ENCODE results near the gene EFCAB6.

Gene EFCAB6

GRCh38 chr22:43570531-43571165 is 241.5 kb downstream of the EFCAB6 start:
- no peak for DNase-seq

GRCh38 chr22:43569111-43569510 is 243.0 kb downstream of the EFCAB6 start:
- DNase-seq: no peak

- no peak for DNase-seq
These were observed 244.3 kb downstream of the EFCAB6 start for GRCh38 chr22:43567691-43568324.

- no peak for DNase-seq
These were observed 245.4 kb downstream of the EFCAB6 start for GRCh38 chr22:43566561-43567332.

GRCh38 chr22:43566021-43566420 is 246.1 kb downstream of the EFCAB6 start:
- DNase-seq: no peak

GRCh38 chr22:43564859-43565258 is 247.2 kb downstream of the EFCAB6 start:
- no peak for DNase-seq

- DNase-seq: no peak
These were observed 248.5 kb downstream of the EFCAB6 start for GRCh38 chr22:43563571-43563970.

- DNase-seq: no peak
These were observed 249.3 kb downstream of the EFCAB6 start for GRCh38 chr22:43562843-43563242.

- no peak for DNase-seq
These were observed 250.5 kb downstream of the EFCAB6 start for GRCh38 chr22:43561415-43562178.

GRCh38 chr22:43560651-43561050 is 251.5 kb downstream of the EFCAB6 start:
- no peak for DNase-seq

GRCh38 chr22:43555561-43556515 is 256.3 kb downstream of the EFCAB6 start:
- no peak for DNase-seq

- no peak for DNase-seq
These were observed 257.3 kb downstream of the EFCAB6 start for GRCh38 chr22:43554694-43555365.

GRCh38 chr22:43554259-43554636 is 257.9 kb downstream of the EFCAB6 start:
- no peak for DNase-seq

GRCh38 chr22:43553451-43554258 is 258.4 kb downstream of the EFCAB6 start:
- no peak for DNase-seq

GRCh38 chr22:43550672-43551071 is 261.4 kb downstream of the EFCAB6 start:
- no peak for DNase-seq

- DNase-seq: no peak
These were observed 262.0 kb downstream of the EFCAB6 start for GRCh38 chr22:43550024-43550620.

- no peak for DNase-seq
These were observed 265.9 kb downstream of the EFCAB6 start for GRCh38 chr22:43546186-43546585.

- no peak for DNase-seq
These were observed 267.8 kb downstream of the EFCAB6 start for GRCh38 chr22:43544289-43544673.

GRCh38 chr22:43543522-43544288 is 268.4 kb downstream of the EFCAB6 start:
- no peak for DNase-seq
